GM12872 (cell line): ENCODE data around the gene SOAT2.

Source experiments
- CTCF ChIP-seq: IDR thresholded peaks from 3 replicates; pipeline ENCODE4 v1.5.1; 2011; ENCODE audit warnings: low read depth, mild to moderate bottlenecking, low read length, moderate library complexity; ENCODE audit not compliant: insufficient read depth

The SOAT2 gene

GRCh38 chr12:53100466-53101151 is 2.7 kb upstream of the SOAT2 start:
- TF ChIP-seq CTCF: no peak

- no peak for TF ChIP-seq CTCF
Measured at GRCh38 chr12:53101266-53101665, 2.0 kb upstream of the SOAT2 start.

GRCh38 chr12:53101931-53102781 is 1.1 kb upstream of the SOAT2 start:
- no peak for TF ChIP-seq CTCF

- no peak for TF ChIP-seq CTCF
Measured at GRCh38 chr12:53103860-53104305, 597 bp downstream of the SOAT2 start.

GRCh38 chr12:53105256-53105655 is 2.0 kb downstream of the SOAT2 start:
- no peak for TF ChIP-seq CTCF

GRCh38 chr12:53105712-53106439 is 2.6 kb downstream of the SOAT2 start:
- TF ChIP-seq CTCF: no peak

GRCh38 chr12:53107122-53107521 is 3.8 kb downstream of the SOAT2 start:
- no peak for TF ChIP-seq CTCF
